Measurements from ENCODE around the gene LGALS7B.

LGALS7B gene

DNA sequence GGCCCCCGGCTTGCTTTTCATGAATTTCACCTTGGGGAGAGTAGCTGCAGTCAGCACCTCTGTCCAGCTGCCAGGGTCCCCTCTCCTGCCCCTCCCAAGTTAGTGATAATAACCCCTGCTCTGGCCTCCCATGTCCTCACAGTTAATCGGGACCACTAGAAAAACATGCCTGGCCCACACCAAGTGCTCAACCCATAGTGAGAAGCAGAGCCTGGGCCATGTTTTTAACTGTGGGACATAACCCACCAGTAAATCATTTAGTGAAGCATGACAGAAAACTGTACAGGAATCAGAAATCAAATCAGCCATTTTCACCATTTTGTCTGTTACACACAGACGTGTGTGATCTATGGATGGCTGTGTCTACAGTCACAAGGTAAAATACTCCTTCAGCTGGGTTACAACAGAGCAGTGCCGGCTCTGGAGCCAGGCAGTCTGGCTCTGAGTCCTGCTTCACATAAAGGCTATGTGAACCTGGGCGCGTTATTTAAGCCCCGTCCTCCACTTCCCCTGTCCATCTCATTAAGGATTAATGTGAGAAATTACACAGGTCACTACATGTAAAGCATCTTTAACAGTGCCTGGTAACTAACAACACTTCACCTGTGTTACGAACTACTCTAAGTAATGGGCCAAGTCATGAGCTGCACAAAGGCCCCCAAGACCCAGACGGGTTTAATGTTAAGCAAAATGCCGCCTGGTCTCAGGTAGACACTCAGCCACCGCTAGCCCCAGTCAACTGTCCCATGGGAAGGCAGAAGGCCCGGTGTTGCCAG, 50.2 kb downstream of the LGALS7B start:
- Histone ChIP-seq H3K27me3 (ENCODE audit: control insufficient read depth, insufficient read depth, low read length) (no peaks in the 10 kb centered on the region), H3K9me3 (ENCODE audit: control insufficient read depth, insufficient read depth, low read depth, low read length) (no peaks in the 10 kb centered on the region), H3K4me1 (ENCODE audit: control insufficient read depth, insufficient read depth, low read length) (no peaks in the 10 kb centered on the region), H3K27ac (ENCODE audit: low read depth, low read length) (no peak overlapping the region), H3K9ac (ENCODE audit: low read length) (no peak overlapping the region), H3K36me3 (ENCODE audit: control insufficient read depth, insufficient read depth, low read length) (peaks cover 92% of the 10 kb centered on the region), H3K4me3 (ENCODE audit: low read depth, low read length) (no peak overlapping the region)

DNA sequence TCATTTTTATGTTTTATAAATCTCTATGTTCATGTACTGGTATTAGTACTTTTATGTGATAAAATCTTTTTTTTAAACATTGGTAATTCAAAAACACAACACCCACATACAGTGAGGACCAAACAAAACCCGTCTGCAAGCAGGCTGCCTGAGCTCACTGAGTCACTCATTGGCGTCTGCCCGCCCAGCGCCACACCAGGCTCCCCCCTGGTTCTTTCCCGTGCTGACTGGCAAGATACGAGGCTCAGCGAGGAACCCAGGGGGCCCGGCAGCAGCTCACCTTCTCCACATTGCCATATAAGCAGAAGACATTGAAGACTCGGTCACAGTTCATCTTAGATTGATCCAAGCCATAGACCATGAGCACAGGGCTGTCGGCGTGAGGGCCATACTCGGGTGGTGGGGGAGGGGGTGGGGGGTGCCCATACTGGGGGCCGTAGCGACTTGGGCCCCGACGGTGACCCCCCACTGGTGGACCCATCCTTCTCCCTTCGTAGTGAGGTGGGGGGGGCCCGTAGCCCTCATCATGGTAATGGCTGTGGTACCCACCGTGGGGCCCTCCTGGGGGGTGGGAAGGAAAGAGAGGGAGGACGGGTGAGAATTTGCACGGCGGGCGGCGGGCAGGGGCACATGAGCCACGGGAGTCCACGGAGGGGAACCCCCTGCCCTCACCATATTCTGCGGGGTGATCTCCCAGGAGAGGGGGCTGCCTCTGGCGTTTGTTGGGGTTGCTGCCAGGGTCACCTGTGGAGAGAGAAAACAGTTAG, 51.0 kb downstream of the LGALS7B start:
- H3K27me3 ChIP-seq (ENCODE audit: control insufficient read depth, insufficient read depth, low read length), result no peaks in the 10 kb centered on the region
- peaks cover 98% of the 10 kb centered on the region for H3K36me3 ChIP-seq (ENCODE audit: control insufficient read depth, insufficient read depth, low read length)
- H3K4me3 ChIP-seq (ENCODE audit: low read depth, low read length), result no peak overlapping the region
- H3K9me3 ChIP-seq (ENCODE audit: control insufficient read depth, insufficient read depth, low read depth, low read length), result no peaks in the 10 kb centered on the region
- no peaks in the 10 kb centered on the region for H3K4me1 ChIP-seq (ENCODE audit: control insufficient read depth, insufficient read depth, low read length)
- H3K9ac ChIP-seq (ENCODE audit: low read length), result no peak overlapping the region
- no peak overlapping the region for H3K27ac ChIP-seq (ENCODE audit: low read depth, low read length)

DNA sequence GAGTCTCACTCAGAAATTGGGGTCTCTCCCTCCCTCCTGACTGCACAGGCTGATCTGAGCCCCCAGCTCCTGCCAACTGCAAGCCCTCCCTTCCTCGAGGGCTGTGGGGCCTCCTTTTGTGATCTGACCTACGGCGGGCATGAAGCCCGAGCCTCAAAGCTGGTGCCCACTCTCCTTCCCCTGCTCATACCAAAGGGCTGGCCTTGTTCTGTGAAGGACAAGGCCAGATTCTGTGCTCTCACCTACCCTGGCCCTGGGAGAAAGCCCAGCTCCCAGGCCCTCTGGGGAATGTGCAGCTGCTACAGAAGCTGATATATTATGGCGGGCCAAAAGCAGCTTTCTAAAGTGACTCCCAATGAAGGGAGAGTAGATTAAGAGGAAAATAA, 51.6 kb downstream of the LGALS7B start:
- Histone ChIP-seq H3K27ac (ENCODE audit: low read depth, low read length) (no peak overlapping the region), H3K4me3 (ENCODE audit: low read depth, low read length) (no peak overlapping the region), H3K36me3 (ENCODE audit: control insufficient read depth, insufficient read depth, low read length) (peaks cover 100% of the 10 kb centered on the region), H3K4me1 (ENCODE audit: control insufficient read depth, insufficient read depth, low read length) (no peaks in the 10 kb centered on the region), H3K27me3 (ENCODE audit: control insufficient read depth, insufficient read depth, low read length) (no peaks in the 10 kb centered on the region), H3K9ac (ENCODE audit: low read length) (no peak overlapping the region), H3K9me3 (ENCODE audit: control insufficient read depth, insufficient read depth, low read depth, low read length) (no peaks in the 10 kb centered on the region)

All from HUES6 (cell line).